Hepatocyte (in vitro differentiated cells): ENCODE measurements around the gene PTX3.

Experiments used
- CTCF ChIP-seq: fragments of 200-600 bp; sonication (generic); IDR thresholded peaks from 2 replicates; pipeline ENCODE4 v1.5.1; 2016; ENCODE audit warnings: antibody characterized with exemption, mild to moderate bottlenecking; ENCODE audit not compliant: poor library complexity
- EZH2 ChIP-seq: fragments of 200-600 bp; sonication (generic); IDR thresholded peaks from 2 replicates; pipeline ENCODE4 v1.6.1; 2016; ENCODE audit warnings: antibody characterized with exemption, mild to moderate bottlenecking, borderline replicate concordance
- EZH2phosphoT487 ChIP-seq: fragments of 200-600 bp; sonication (generic); IDR thresholded peaks from one replicate; pipeline ENCODE4 v1.6.1; 2018; ENCODE audit warnings: antibody characterized with exemption, mild to moderate bottlenecking, low read depth, moderate library complexity; ENCODE audit not compliant: unreplicated experiment, severe bottlenecking

- TF ChIP-seq CTCF = no peak
- TF ChIP-seq EZH2 = no peak
- TF ChIP-seq EZH2phosphoT487 = no peak
These were observed 20.1 kb upstream of the PTX3 start for GRCh38 chr3:157416347-157417087.
